ENCODE measurements around the gene MRPS18A.

DNA sequence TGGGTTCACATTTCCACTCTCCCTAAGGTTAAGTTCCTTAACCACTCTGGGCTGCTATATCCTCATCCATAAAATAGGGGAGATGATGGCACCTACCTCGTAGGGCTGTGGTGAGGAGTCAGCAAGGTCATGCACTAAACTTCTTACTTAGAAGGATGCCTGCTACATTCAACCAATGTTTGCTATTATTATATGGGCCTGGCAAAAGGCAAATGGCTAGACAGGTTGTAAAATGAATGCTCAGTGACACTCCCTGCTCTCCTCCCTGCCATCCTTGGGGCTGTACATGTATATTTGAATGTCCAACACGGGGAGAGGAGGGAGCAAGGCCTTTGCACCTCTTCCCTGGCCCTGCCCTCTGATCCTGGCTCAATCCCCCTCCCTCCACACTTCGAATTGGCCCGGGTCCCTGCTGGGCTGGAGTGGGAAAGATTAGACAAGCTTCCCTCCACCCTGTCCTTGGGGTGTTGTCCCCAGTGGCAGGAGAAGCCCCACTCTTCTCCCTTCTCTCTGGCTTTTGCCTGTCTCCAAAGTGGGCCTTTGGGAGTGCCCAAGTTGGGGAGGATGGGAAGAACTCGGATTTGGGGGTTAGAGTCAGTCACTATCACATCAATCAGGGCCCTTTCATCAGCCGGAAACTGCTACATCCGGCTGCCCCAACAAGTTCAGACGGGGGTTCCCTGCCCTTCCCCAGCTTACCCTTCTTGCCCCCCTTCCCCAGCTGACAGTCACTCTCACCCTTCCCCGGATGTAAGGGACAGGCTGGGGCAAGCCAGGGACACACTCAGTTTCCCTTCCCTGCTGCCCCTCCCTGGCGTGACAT lies 46.1 kb upstream of the MRPS18A start:
- TF ChIP-seq, protein P1, sequence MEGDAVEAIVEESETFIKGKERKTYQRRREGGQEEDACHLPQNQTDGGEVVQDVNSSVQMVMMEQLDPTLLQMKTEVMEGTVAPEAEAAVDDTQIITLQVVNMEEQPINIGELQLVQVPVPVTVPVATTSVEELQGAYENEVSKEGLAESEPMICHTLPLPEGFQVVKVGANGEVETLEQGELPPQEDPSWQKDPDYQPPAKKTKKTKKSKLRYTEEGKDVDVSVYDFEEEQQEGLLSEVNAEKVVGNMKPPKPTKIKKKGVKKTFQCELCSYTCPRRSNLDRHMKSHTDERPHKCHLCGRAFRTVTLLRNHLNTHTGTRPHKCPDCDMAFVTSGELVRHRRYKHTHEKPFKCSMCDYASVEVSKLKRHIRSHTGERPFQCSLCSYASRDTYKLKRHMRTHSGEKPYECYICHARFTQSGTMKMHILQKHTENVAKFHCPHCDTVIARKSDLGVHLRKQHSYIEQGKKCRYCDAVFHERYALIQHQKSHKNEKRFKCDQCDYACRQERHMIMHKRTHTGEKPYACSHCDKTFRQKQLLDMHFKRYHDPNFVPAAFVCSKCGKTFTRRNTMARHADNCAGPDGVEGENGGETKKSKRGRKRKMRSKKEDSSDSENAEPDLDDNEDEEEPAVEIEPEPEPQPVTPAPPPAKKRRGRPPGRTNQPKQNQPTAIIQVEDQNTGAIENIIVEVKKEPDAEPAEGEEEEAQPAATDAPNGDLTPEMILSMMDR (IDR thresholded peaks at IDR 0.05; ENCODE audit: extremely low read depth in 1 of 2, insufficient read depth in 1 of 2, low read depth in 1 of 2, low read length in 2 of 2) = no peak
- TF ChIP-seq POLR2A (IDR thresholded peaks at IDR 0.05; ENCODE audit: low read depth, low read length) = no peak
- TF ChIP-seq MYC (IDR thresholded peaks at IDR 0.05; ENCODE audit: low read depth, low read length) = no peak
- no peak for TF ChIP-seq POLR2AphosphoS5 (IDR thresholded peaks at IDR 0.05; ENCODE audit: insufficient read depth, low read depth, low read length)
- TF ChIP-seq, protein P2, sequence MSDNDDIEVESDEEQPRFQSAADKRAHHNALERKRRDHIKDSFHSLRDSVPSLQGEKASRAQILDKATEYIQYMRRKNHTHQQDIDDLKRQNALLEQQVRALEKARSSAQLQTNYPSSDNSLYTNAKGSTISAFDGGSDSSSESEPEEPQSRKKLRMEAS (IDR thresholded peaks at IDR 0.05; ENCODE audit: insufficient read depth, insufficient read length) = no peak
- no peak for TF ChIP-seq EZH2 (IDR thresholded peaks at IDR 0.05; ENCODE audit: borderline replicate concordance, low read depth, low read length, severe bottlenecking)
